ENCODE measurements around the gene HTT-AS.

- TF ChIP-seq CTCF (IDR thresholded peaks at IDR 0.05) (no peak), POLR2AphosphoS5 (IDR thresholded peaks at IDR 0.05) (no peak), POLR2A (IDR thresholded peaks at IDR 0.05) (no peak), EP300 (IDR thresholded peaks at IDR 0.05) (no peak)
These were observed 17.1 kb upstream of the HTT-AS start for GRCh38 chr4:3091464-3091863.
